Liver (tissue), 9 donors: Measurements from ENCODE around the gene TMEM151B. TPM values are rescaled to one million over a fixed set of nuclear protein-coding genes. Genes with fewer than 3 reads are reported as not detected.

Source experiments
- DNase-seq: peaks from one replicate; pipeline ENCODE4 v3.0.0-alpha.2; 2017; ENCODE audit warnings: low spot score
- H3K27ac ChIP-seq, 2 donors: one replicate each; pipeline ENCODE4 v1.7.0; 2013; ENCODE audit warnings: inconsistent platforms in 2 of 2, low read length in 2 of 2, control low read depth in 1 of 2, low read depth in 1 of 2, mild to moderate bottlenecking in 1 of 2
- H3K27me3 ChIP-seq, 4 donors: one replicate each; pipeline versions ENCODE4 v1.6.1 to v1.7.0; 2013; ENCODE audit warnings: low read length in 3 of 4, inconsistent platforms in 1 of 4, mild to moderate bottlenecking in 1 of 4, moderate library complexity in 1 of 4; ENCODE audit not compliant: control insufficient read depth in 4 of 4, insufficient read depth in 4 of 4
- H3K36me3 ChIP-seq, 4 donors: one replicate each; pipeline versions ENCODE4 v1.6.1 to v1.7.0; 2013; ENCODE audit warnings: low read length in 3 of 4, mild to moderate bottlenecking in 3 of 4, low read depth in 1 of 4, moderate library complexity in 1 of 4; ENCODE audit not compliant: control insufficient read depth in 4 of 4, insufficient read depth in 3 of 4
- H3K4me1 ChIP-seq, 4 donors: one replicate each; pipeline versions ENCODE4 v1.6.1 to v1.7.0; 2013; ENCODE audit warnings: low read length in 3 of 4, mild to moderate bottlenecking in 3 of 4, moderate library complexity in 1 of 4; ENCODE audit not compliant: control insufficient read depth in 4 of 4, insufficient read depth in 4 of 4
- H3K4me3 ChIP-seq, 3 donors: one replicate each; pipeline versions ENCODE4 v1.6.1 to v1.7.0; 2013; ENCODE audit warnings: low read length in 3 of 3, control low read depth in 1 of 3, low read depth in 1 of 3, mild to moderate bottlenecking in 1 of 3
- H3K9ac ChIP-seq, 2 donors: one replicate each; pipeline ENCODE4 v1.7.0; 2013; ENCODE audit warnings: low read length in 2 of 2, mild to moderate bottlenecking in 2 of 2, moderate library complexity in 2 of 2, control low read depth in 1 of 2, low read depth in 1 of 2
- H3K9me3 ChIP-seq, 4 donors: one replicate each; pipeline versions ENCODE4 v1.6.1 to v1.7.0; 2013; ENCODE audit warnings: low read length in 3 of 4; ENCODE audit not compliant: control insufficient read depth in 4 of 4
- ATF3 ChIP-seq: IDR thresholded peaks from 2 replicates; pipeline ENCODE4 v1.6.1; 2016; ENCODE audit warnings: antibody characterized with exemption
- CTCF ChIP-seq: fragments of 150-350 bp; IDR thresholded peaks from 2 replicates; pipeline ENCODE4 v1.5.1; 2017; ENCODE audit warnings: improper control_type of control experiment, low read depth, low read length; ENCODE audit not compliant: missing input control
- EGR1 ChIP-seq, 2 donors: IDR thresholded peaks; 2 replicates each; pipeline ENCODE4 v1.6.1; 2016 to 2018; ENCODE audit warnings: antibody characterized with exemption in 2 of 2, low read depth in 2 of 2
- FOXA1 ChIP-seq: IDR thresholded peaks from 2 replicates; pipeline ENCODE4 v1.6.1; 2016; ENCODE audit warnings: antibody characterized with exemption
- FOXA2 ChIP-seq: IDR thresholded peaks from 2 replicates; pipeline ENCODE4 v1.6.1; 2016; ENCODE audit warnings: antibody characterized with exemption
- GABPA ChIP-seq, 2 donors: IDR thresholded peaks in 1 of 2; conservative IDR thresholded peaks in 1 of 2; 2 replicates each; pipeline ENCODE4 v1.6.1; 2016; ENCODE audit warnings: antibody characterized with exemption in 2 of 2, mild to moderate bottlenecking in 1 of 2, moderate library complexity in 1 of 2
- HNF4A ChIP-seq, 2 donors: conservative IDR thresholded peaks; 2 replicates each; pipeline ENCODE4 v1.6.1; 2016; ENCODE audit warnings: antibody characterized with exemption in 2 of 2, mild to moderate bottlenecking in 2 of 2
- HNF4G ChIP-seq: IDR thresholded peaks from 2 replicates; pipeline ENCODE4 v1.6.1; 2016; ENCODE audit warnings: antibody characterized with exemption
- JUND ChIP-seq, 2 donors: IDR thresholded peaks; 2 replicates each; pipeline ENCODE4 v1.6.1; 2016; ENCODE audit warnings: antibody characterized with exemption in 2 of 2
- MAX ChIP-seq: IDR thresholded peaks from 2 replicates; pipeline ENCODE4 v1.6.1; 2016; ENCODE audit warnings: antibody characterized with exemption
- NR2F2 ChIP-seq: IDR thresholded peaks from 2 replicates; pipeline ENCODE4 v1.6.1; 2016; ENCODE audit warnings: antibody characterized with exemption
- RAD21 ChIP-seq, 2 donors: IDR thresholded peaks; 2 replicates each; pipeline ENCODE4 v1.6.1; 2016; ENCODE audit warnings: antibody characterized with exemption in 2 of 2, mild to moderate bottlenecking in 2 of 2
- REST ChIP-seq: IDR thresholded peaks from 2 replicates; pipeline ENCODE4 v1.6.1; 2016; ENCODE audit warnings: antibody characterized with exemption, mild to moderate bottlenecking
- RXRA ChIP-seq, 2 donors: IDR thresholded peaks; 2 replicates each; pipeline ENCODE4 v1.6.1; 2017 to 2018; ENCODE audit warnings: antibody characterized with exemption in 2 of 2, mild to moderate bottlenecking in 1 of 2
- SP1 ChIP-seq: IDR thresholded peaks from 2 replicates; pipeline ENCODE4 v1.6.1; 2018; ENCODE audit warnings: antibody characterized with exemption, mild to moderate bottlenecking
- TAF1 ChIP-seq: conservative IDR thresholded peaks from 2 replicates; pipeline ENCODE4 v1.6.1; 2016; ENCODE audit warnings: antibody characterized with exemption, mild to moderate bottlenecking
- YY1 ChIP-seq: IDR thresholded peaks from 2 replicates; pipeline ENCODE4 v1.6.1; 2016; ENCODE audit warnings: antibody characterized with exemption, mild to moderate bottlenecking
- ZBTB33 ChIP-seq: IDR thresholded peaks from 2 replicates; pipeline ENCODE4 v1.6.1; 2016; ENCODE audit warnings: antibody characterized with exemption
- WGBS: extraction: QIAGEN DNeasy Blood & Tissue Kit; methylation state at CpG from one replicate; pipeline ENCODE4 v1.1.7; 2013; 5-methylcytosine and 5-hydroxymethylcytosine counted together
- polyA plus RNA-seq, 2 donors: library from polyadenylated mRNA; stranded (reverse) in 1 of 2; unstranded in 1 of 2; fragments of 200-250 nt in 1 of 2; fragments of >200 nt in 1 of 2; fragmentation: Nextera tagmentation in 1 of 2; extraction: Ambion mirVana in 1 of 2; gene quantifications; one replicate each; pipeline versions ENCODE4 v1.2.1 to v1.2.3, GENCODE V29; 2013 to 2015
- total RNA-seq, 2 donors: library from RNA; depleted of rRNA; stranded (reverse); fragments of >200 nt; gene quantifications; one replicate each; pipeline ENCODE4 v1.2.3, GENCODE V29; 2014
- donor health status: healthy.
- donor health status: healthy.
- donor health status: healthy.
- donor health status: healthy.
- donor health status: healthy.

Gene TMEM151B
- total and polyA plus RNA-seq, 4 donors, result not detected

- TF ChIP-seq JUND (IDR thresholded peaks at IDR 0.05) (no peak), ATF3 (no peak), FOXA2 (no peak), SP1 (no peak), MAX (no peak), CTCF (no peak), RXRA (IDR thresholded peaks at IDR 0.05) (no peak), NR2F2 (no peak), EGR1 (IDR thresholded peaks at IDR 0.05; ENCODE audit: low read depth in 2 of 2) (no peak), HNF4A (conservative IDR thresholded peaks at IDR 0.05) (no peak), YY1 (no peak), RAD21 (IDR thresholded peaks at IDR 0.05) (no peak), TAF1 (no peak), HNF4G (no peak), REST (no peak), GABPA (IDR thresholded peaks at IDR 0.05 in 1 of 2, conservative IDR thresholded peaks at IDR 0.05 in 1 of 2) (no peak), FOXA1 (no peak), ZBTB33 (no peak)
- H3K27me3 ChIP-seq, result no peaks in the 10 kb centered on the region
- H3K4me3 ChIP-seq, result no peak overlapping the region
- H3K9me3 ChIP-seq, result no peaks in the 10 kb centered on the region
- no peak overlapping the region for H3K27ac ChIP-seq
- WGBS, result 86% methylated on average over 3 of the region's 3 CpGs
- H3K36me3 ChIP-seq, result peaks cover 4 to 9% (median 7%) of the 10 kb centered on the region in 4 donors
- H3K4me1 ChIP-seq, result peaks cover 4 to 16% (median 8%) of the 10 kb centered on the region in 4 donors
- no peak overlapping the region for H3K9ac ChIP-seq
- no peak for DNase-seq
Observed at GRCh38 chr6:44315516-44315915, 45.3 kb downstream of the TMEM151B start.

GRCh38 chr6:44315951-44316350, 45.7 kb downstream of the TMEM151B start:
- Histone ChIP-seq H3K27me3 (no peaks in the 10 kb centered on the region), H3K36me3 (peaks cover 2 to 5% (median 4%) of the 10 kb centered on the region in 4 donors), H3K4me3 (no peak overlapping the region), H3K4me1 (peaks cover 4 to 16% (median 8%) of the 10 kb centered on the region in 4 donors), H3K27ac (no peak overlapping the region), H3K9me3 (no peaks in the 10 kb centered on the region), H3K9ac (no peak overlapping the region)
- DNase-seq, result no peak
- 71% methylated on average over 5 of the region's 5 CpGs for WGBS
- no peak for TF ChIP-seq RAD21 (IDR thresholded peaks at IDR 0.05)
- no peak for TF ChIP-seq GABPA (IDR thresholded peaks at IDR 0.05 in 1 of 2, conservative IDR thresholded peaks at IDR 0.05 in 1 of 2)
- TF ChIP-seq FOXA1, result no peak
- TF ChIP-seq HNF4G, result no peak
- no peak for TF ChIP-seq REST
